ENCODE measurements around the gene IDE.
"Not testable (repeated sequence)": the region's sequence is repeated elsewhere in the genome, so short reads cannot be mapped to it uniquely, and the experiment has no call there.

The IDE gene

DNA sequence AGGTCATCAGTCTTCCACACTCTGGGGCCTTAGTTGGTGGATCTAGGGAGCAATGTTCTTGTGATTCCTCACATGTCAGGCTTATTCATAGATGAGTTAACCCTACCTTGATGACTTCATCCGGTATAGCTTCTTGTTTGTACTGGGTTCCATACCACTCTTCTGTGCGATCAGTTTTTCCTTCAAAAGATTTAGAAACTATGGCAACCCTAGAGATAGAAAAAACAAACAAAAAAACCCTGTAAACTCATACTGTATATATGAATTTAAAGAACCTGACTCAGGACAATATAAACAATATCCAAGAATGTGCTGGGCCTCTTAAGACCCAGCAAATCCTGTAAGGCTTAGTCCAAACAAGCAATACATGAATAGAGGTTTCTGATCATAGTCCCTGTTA lies 83.5 kb downstream of the IDE start:
- DNase-seq (ENCODE audit: low spot score) = no peak

DNA sequence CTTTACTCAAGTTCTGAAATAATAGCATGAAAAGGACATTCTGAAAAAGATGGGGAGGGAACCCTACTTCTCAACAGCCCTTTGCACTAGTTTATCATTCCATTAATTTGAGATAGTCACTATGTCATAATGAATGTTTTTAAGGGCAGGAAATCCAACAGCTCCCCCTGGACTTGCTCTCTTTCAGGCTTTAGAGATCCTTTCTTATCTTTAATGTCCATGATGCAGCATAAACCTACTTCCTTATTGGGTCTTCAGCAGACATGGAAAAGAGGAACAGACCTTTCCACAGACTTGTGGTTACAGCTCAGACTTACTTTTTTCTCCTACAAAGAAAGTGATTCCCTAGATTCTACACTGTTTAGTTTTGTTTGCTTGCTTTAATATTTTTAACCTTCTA lies 87.3 kb downstream of the IDE start:
- DNase-seq (ENCODE audit: low spot score) = no peak

GRCh38 chr10:92483539-92483938 lies 90.4 kb downstream of the IDE start:
- no peak for DNase-seq (ENCODE audit: low spot score)

DNA sequence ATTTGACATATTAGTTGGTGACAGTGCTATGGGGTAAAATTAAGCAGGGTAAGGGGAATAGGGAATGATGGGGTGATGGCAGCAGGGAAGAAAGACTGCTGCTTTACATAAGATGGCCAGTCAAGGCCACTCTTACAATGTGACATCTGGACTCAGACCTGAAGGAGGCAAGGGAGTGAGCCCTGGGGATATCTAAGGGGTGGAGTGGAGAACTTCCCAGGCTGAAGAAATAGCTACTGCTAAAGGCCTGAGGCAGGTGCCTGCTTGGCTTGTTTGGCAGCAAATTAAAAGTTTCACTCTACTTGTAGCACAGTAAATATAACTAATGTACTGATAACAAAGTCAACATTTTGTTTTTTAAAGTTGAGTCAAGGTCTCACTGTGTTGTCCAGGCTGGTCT lies 93.5 kb downstream of the IDE start:
- no peak for DNase-seq (ENCODE audit: low spot score)

GRCh38 chr10:92479547-92479946 lies 94.3 kb downstream of the IDE start:
- DNase-seq (ENCODE audit: low spot score) = no peak

DNA sequence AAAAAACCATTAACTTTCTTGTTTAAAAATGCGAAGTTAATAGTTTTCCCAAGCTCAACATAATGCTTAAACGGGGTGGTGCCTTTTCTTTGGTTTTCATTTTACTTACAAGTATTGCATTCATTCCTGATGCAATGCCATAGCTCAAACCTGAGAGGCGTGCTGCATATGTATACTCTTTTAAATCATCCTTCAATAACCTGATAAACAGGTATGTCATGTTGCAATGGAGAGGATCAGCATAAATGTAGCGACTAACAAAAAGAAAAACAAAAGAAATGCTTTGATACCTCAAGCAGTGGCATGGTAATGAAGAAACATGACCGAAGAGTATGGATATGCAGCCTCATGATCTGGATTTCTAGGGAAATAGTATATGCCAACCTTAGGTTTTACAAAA lies 95.4 kb downstream of the IDE start:
- DNase-seq (ENCODE audit: low spot score) = no peak

DNA sequence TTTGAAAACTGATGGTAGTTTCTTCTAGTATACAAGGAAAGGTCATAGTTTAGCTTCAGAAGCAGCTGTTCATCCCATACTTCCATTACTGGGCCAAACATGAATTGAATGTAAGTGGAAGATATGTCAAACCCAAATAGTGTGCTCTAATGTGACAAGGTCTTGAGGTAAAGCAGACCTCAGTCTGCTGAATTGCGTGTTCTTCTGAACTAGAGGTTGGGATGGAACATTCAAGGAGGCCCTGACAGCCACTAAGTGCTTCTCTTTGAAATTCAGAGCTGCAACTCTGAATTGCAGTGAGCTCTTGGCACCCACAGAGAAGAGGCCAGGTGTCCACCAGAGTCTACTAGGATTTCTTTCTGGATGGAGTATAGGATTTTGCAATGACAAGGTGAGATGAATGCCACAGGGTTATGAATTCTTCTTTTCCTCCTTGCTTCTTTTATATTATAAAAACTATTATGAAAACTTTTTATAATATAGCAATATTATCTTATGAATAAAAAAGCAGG lies 98.5 kb downstream of the IDE start:
- DNase-seq (ENCODE audit: low spot score) = no peak

GRCh38 chr10:92470026-92470425 lies 103.9 kb downstream of the IDE start:
- no peak for DNase-seq (ENCODE audit: low spot score)

GRCh38 chr10:92464364-92464763 lies 109.5 kb downstream of the IDE start:
- DNase-seq (ENCODE audit: low spot score) = no peak

GRCh38 chr10:92463582-92463981 lies 110.3 kb downstream of the IDE start:
- DNase-seq (ENCODE audit: low spot score) = no peak

DNA sequence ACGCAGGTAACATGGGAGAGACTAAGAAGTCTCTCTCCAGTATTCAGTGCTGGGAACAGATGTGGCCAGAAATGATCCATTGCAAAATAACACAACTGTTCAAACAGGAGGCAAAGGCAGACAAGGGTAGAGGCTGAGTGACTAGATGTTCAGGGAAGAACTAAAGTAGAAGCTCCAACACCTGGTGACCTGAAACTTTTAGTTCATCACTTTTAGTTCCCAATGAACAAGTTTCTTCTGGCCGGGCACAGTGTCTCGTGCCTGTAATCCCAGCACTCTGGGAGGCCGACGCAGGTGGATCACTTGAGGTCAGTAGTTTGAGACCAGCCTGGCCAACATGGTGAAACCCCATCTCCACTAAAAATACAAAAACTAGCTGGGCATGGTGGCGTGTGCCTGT lies 118.9 kb downstream of the IDE start:
- DNase-seq (ENCODE audit: low spot score) = not testable (repeated sequence)

GRCh38 chr10:92452313-92452712 lies 121.6 kb downstream of the IDE start:
- DNase-seq (ENCODE audit: low spot score) = no peak

- no peak for DNase-seq (ENCODE audit: low spot score)
Measured at GRCh38 chr10:92451431-92451830, 122.5 kb downstream of the IDE start.

GRCh38 chr10:92450896-92451295 lies 123.0 kb downstream of the IDE start:
- DNase-seq (ENCODE audit: low spot score) = no peak

DNA sequence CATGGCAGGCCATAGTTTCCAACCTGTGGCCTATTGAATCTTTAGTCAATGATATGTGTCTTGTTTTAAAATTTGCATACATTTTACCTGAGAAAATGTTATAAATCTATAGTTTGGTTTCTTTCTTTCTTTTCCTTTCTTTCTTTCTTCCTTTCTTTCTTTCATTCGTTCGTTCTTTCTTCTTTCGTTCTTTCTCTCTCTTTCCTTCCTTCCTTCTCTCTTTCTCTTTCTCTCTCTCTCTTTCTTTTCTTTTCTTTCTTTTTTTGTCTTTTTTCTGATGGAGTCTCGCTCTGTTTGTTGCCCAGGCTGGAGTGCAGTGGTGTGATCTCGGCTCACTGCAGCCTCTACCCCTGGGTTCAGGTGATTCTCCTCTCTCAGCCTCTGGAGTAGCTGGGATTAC lies 133.3 kb downstream of the IDE start:
- DNase-seq (ENCODE audit: low spot score) = no peak

GRCh38 chr10:92438220-92438619 lies 135.7 kb downstream of the IDE start:
- no peak for DNase-seq (ENCODE audit: low spot score)

GRCh38 chr10:92436611-92437010 lies 137.3 kb downstream of the IDE start:
- no peak for DNase-seq (ENCODE audit: low spot score)

GRCh38 chr10:92436065-92436464 lies 137.8 kb downstream of the IDE start:
- DNase-seq (ENCODE audit: low spot score) = not testable (repeated sequence)

DNA sequence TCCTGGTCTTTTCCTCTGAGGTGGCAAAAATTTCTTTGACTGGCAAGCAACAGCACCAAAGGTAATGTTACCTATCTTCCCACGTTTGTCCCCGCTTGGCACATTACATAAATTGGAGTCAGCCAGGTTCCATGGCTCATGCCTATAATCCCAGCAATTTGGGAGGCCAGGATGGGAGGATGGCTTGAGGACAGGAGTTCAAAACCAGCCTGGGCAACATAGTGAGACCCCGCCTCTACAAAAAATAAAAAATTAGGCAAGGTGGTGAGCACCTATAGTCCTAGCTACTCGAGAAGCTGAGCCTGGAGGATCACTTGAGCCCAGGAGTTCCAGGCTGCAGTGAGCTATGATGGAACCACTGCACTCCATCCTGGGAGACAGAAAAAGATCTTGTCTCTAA lies 139.5 kb downstream of the IDE start:
- DNase-seq (ENCODE audit: low spot score) = no peak

- no peak for DNase-seq (ENCODE audit: low spot score)
Measured at GRCh38 chr10:92432596-92432995, 141.3 kb downstream of the IDE start.

DNA sequence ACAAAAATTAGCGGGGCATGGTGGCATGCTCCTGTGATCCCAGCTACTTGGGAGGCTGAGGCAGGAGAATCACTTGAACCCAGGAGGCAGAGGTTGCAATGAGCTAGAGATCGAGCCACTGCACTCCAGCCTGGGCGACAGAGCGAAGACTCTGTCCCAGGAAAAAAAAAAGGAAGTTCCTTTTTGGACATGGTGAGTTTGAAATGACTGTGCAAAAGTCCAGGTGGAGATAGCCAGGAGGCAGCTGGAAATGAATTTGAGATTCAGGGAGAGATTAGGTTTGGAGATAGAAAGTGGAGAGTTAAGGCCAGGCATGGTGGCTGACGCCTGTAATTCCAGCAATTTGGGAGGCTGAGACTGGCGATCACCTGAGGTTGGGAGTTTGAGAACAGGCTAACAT lies 143.8 kb downstream of the IDE start:
- no peak for DNase-seq (ENCODE audit: low spot score)

- no peak for DNase-seq (ENCODE audit: low spot score)
Measured at GRCh38 chr10:92421550-92421949, 152.3 kb downstream of the IDE start.

GRCh38 chr10:92420546-92421275 lies 153.2 kb downstream of the IDE start:
- DNase-seq (ENCODE audit: low spot score) = no peak

Measured in hematopoietic multipotent progenitor cell treated with erythropoietin and hydrocortisone succinate and interleukin-3 and kit ligand, for 15 days (in vitro differentiated cells).